HAP-1 (cell line): ENCODE results near the gene PPFIBP2.
A peak's percentile ranks its signal among the peaks of the same experiment; 100 is the strongest.

Source experiments
- DNase-seq, 2 experiments: peaks; one replicate each; pipeline ENCODE4 v3.0.0-alpha.2; 2016 to 2020; ENCODE audit warnings: low spot score in 2 of 2
- H3K27me3 ChIP-seq: fragments of 250-450 bp; sonication (Bioruptor Pico); 2 replicates; pipeline ENCODE4 v1.5.1; 2020; ENCODE audit warnings: low read depth, mild to moderate bottlenecking, moderate library complexity
- H3K36me3 ChIP-seq: fragments of 250-450 bp; sonication (Bioruptor Pico); replicated peaks from 2 replicates; pipeline ENCODE4 v1.5.1; 2020; ENCODE audit warnings: mild to moderate bottlenecking
- H3K4me1 ChIP-seq: fragments of 250-450 bp; sonication (Bioruptor Pico); 2 replicates; pipeline ENCODE4 v1.5.1; 2020; ENCODE audit warnings: mild to moderate bottlenecking
- H3K4me3 ChIP-seq: fragments of 250-450 bp; sonication (Bioruptor Pico); 2 replicates; pipeline ENCODE4 v1.5.1; 2020; ENCODE audit warnings: mild to moderate bottlenecking, moderate library complexity
- H3K9me3 ChIP-seq: fragments of 250-450 bp; sonication (Bioruptor Pico); 2 replicates; pipeline ENCODE4 v1.5.1; 2020; ENCODE audit warnings: mild to moderate bottlenecking, moderate library complexity
- in situ Hi-C: fragments of 300-500 bp; cut with MboI; formaldehyde crosslinking; loops from 3 replicates; pipeline ENCODE4 v1.14.3; 2020; ENCODE audit warnings: low sequenced_read_pairs, inconsistent platforms, mixed read lengths

The PPFIBP2 gene

GRCh38 chr11:7559398-7560283 is 45.8 kb downstream of the PPFIBP2 start:
- DNase-seq, result no peak
- Histone ChIP-seq H3K9me3 (no peaks in the 10 kb centered on the region), H3K27me3 (no peaks in the 10 kb centered on the region), H3K4me1 (no peaks in the 10 kb centered on the region), H3K36me3 (no peaks in the 10 kb centered on the region), H3K4me3 (no peak overlapping the region)
- in situ Hi-C loops, result no loop called here

DNA sequence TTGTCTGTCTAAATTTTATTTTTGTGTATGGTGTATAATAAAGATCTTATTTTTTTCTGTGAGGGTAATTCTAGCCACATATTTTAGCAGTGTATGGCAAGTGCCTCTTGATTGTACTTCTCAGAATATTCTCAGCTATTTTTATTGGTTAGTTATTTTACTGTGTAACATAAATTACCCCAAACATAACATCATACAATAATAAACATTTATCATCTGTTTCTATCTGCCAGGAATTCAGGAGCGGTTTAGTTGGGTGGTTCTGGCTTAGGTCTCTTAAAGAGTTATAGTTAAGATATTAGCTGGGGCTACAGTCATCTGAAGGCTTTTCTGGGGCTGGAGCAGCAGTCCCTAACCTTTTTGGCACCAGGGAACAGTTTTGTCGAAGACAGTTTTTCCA is 47.8 kb downstream of the PPFIBP2 start:
- in situ Hi-C loops, result no loop called here
- H3K4me3 ChIP-seq, result no peak overlapping the region
- H3K27me3 ChIP-seq, result no peaks in the 10 kb centered on the region
- no peaks in the 10 kb centered on the region for H3K36me3 ChIP-seq
- H3K9me3 ChIP-seq, result no peaks in the 10 kb centered on the region
- no peaks in the 10 kb centered on the region for H3K4me1 ChIP-seq
- DNase-seq, result no peak

DNA sequence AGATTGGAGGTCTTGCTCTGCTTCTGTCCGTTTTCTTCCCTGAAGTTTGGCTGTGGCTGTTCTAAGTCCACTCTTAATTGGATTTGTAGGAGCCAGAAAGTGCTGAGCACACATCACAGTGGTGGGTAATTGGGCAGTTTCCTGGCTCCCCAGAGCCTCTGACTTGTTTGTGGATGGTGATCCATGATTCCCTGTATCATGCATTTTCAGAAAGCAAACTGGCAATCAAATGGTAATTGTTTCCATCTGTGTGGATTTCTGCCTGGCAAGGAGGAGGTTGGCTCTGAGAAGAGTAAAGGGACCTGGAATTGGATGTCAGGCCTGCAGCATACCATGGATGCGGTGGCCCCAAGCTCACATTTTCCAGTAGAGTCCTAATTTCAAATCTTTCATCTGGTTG is 49.5 kb downstream of the PPFIBP2 start:
- H3K27me3 ChIP-seq, result no peaks in the 10 kb centered on the region
- H3K4me1 ChIP-seq, result no peaks in the 10 kb centered on the region
- in situ Hi-C loops, result no loop called here
- peaks cover 2% of the 10 kb centered on the region; the same call in 1 of the 2 replicates for H3K9me3 ChIP-seq
- no peak overlapping the region for H3K4me3 ChIP-seq
- no peak for DNase-seq
- peaks cover 8% of the 10 kb centered on the region; the same call in 1 of the 2 replicates for H3K36me3 ChIP-seq

GRCh38 chr11:7564803-7565202 is 51.0 kb downstream of the PPFIBP2 start:
- Histone ChIP-seq H3K27me3 (no peaks in the 10 kb centered on the region), H3K9me3 (peaks cover 4% of the 10 kb centered on the region; the same call in 1 of the 2 replicates), H3K4me3 (no peak overlapping the region), H3K4me1 (no peaks in the 10 kb centered on the region), H3K36me3 (peaks cover 8% of the 10 kb centered on the region; the same call in 1 of the 2 replicates)
- in situ Hi-C loops, result no loop called here
- DNase-seq, result no peak

- peaks cover 9% of the 10 kb centered on the region for H3K4me1 ChIP-seq
- in situ Hi-C loops, result no loop called here
- no peaks in the 10 kb centered on the region for H3K27me3 ChIP-seq
Measured at GRCh38 chr11:7567311-7567710, 53.5 kb downstream of the PPFIBP2 start.

DNA sequence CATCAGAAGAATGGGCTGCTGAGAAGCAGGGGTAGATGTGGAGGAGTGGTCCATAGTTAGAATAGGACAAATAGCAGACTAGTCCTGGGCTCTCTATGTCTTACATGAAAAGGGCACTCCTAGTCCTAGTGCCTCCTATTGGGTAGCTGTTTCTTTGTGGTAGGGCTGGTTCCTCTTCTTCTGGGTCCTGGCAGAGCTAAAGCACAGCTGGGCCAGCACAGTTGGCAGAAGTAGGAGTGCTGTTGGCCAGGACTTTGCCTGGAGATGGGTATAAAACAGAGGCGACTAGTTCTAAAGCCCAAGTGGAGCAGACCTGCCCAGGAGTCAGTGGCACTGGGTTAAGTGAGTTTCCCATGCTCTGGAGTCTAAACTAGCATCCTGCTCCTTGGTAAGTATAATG is 55.2 kb downstream of the PPFIBP2 start:
- Histone ChIP-seq H3K4me3 (no peak overlapping the region), H3K4me1 (peaks cover 22% of the 10 kb centered on the region), H3K9me3 (peaks cover 4% of the 10 kb centered on the region; the same call in 1 of the 2 replicates), H3K36me3 (peaks cover 8% of the 10 kb centered on the region; the same call in 1 of the 2 replicates), H3K27me3 (no peaks in the 10 kb centered on the region)
- in situ Hi-C loops, result no loop called here
- DNase-seq, result no peak

More at GRCh38 chr11:7567311-7567710, 53.5 kb downstream of the PPFIBP2 start:
- peaks cover 4% of the 10 kb centered on the region; the same call in 1 of the 2 replicates for H3K9me3 ChIP-seq
- H3K4me3 ChIP-seq, result no peak overlapping the region
- peaks cover 8% of the 10 kb centered on the region; the same call in 1 of the 2 replicates for H3K36me3 ChIP-seq
- no peak for DNase-seq

GRCh38 chr11:7570241-7570640 is 56.4 kb downstream of the PPFIBP2 start:
- peaks cover 27% of the 10 kb centered on the region for H3K4me1 ChIP-seq
- no peak overlapping the region for H3K4me3 ChIP-seq
- no peaks in the 10 kb centered on the region for H3K27me3 ChIP-seq
- peaks cover 4% of the 10 kb centered on the region; the same call in 1 of the 2 replicates for H3K9me3 ChIP-seq
- peaks cover 8% of the 10 kb centered on the region; the same call in 1 of the 2 replicates for H3K36me3 ChIP-seq
- DNase-seq, result no peak
- in situ Hi-C loops, result no loop called here

- H3K4me1 ChIP-seq, result peaks cover 35% of the 10 kb centered on the region
- H3K36me3 ChIP-seq, result peaks cover 8% of the 10 kb centered on the region; the same call in 1 of the 2 replicates
- no peak overlapping the region for H3K4me3 ChIP-seq
- in situ Hi-C loops, result no loop called here
- H3K9me3 ChIP-seq, result peaks cover 4% of the 10 kb centered on the region; the same call in 1 of the 2 replicates
- DNase-seq, result no peak
- H3K27me3 ChIP-seq, result no peaks in the 10 kb centered on the region
Measured at GRCh38 chr11:7570938-7571521, 57.2 kb downstream of the PPFIBP2 start.

GRCh38 chr11:7571640-7572000 is 57.8 kb downstream of the PPFIBP2 start:
- Histone ChIP-seq H3K9me3 (peaks cover 4% of the 10 kb centered on the region; the same call in 1 of the 2 replicates), H3K27me3 (no peaks in the 10 kb centered on the region), H3K4me3 (no peak overlapping the region), H3K36me3 (peaks cover 8% of the 10 kb centered on the region; the same call in 1 of the 2 replicates), H3K4me1 (peaks cover 41% of the 10 kb centered on the region)
- in situ Hi-C loops, result no loop called here
- peak; percentile 81 to 89 for DNase-seq

- H3K9me3 ChIP-seq, result peaks cover 4% of the 10 kb centered on the region; the same call in 1 of the 2 replicates
- peaks cover 3% of the 10 kb centered on the region; the same call in 1 of the 2 replicates for H3K36me3 ChIP-seq
- H3K4me1 ChIP-seq, result peaks cover 46% of the 10 kb centered on the region
- H3K27me3 ChIP-seq, result no peaks in the 10 kb centered on the region
- DNase-seq, result peak; percentile 41 to 54
- in situ Hi-C loops, result no loop called here
- H3K4me3 ChIP-seq, result no peak overlapping the region
Measured at GRCh38 chr11:7572001-7572712, 58.4 kb downstream of the PPFIBP2 start.

DNA sequence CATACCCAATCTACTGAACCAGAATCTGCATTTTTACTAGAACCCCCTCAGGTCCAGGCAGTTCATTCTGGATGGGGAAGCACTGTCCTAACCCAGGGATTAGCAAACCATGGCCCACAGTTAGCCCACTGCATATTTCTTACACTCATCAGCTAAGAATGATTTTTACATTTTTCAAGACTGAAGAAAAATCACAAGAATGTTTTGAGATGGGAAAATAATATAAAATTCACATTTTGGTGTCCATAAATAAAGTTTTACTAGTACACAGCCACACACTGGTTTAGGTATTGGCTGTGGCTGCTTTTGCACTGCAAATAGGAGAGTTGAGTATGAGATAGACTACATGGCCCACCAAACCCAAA is 59.4 kb downstream of the PPFIBP2 start:
- Histone ChIP-seq H3K36me3 (no peaks in the 10 kb centered on the region), H3K4me3 (no peak overlapping the region), H3K4me1 (peaks cover 56% of the 10 kb centered on the region), H3K27me3 (no peaks in the 10 kb centered on the region), H3K9me3 (peaks cover 3% of the 10 kb centered on the region; the same call in 1 of the 2 replicates)
- no peak for DNase-seq
- in situ Hi-C loops, result no loop called here

DNA sequence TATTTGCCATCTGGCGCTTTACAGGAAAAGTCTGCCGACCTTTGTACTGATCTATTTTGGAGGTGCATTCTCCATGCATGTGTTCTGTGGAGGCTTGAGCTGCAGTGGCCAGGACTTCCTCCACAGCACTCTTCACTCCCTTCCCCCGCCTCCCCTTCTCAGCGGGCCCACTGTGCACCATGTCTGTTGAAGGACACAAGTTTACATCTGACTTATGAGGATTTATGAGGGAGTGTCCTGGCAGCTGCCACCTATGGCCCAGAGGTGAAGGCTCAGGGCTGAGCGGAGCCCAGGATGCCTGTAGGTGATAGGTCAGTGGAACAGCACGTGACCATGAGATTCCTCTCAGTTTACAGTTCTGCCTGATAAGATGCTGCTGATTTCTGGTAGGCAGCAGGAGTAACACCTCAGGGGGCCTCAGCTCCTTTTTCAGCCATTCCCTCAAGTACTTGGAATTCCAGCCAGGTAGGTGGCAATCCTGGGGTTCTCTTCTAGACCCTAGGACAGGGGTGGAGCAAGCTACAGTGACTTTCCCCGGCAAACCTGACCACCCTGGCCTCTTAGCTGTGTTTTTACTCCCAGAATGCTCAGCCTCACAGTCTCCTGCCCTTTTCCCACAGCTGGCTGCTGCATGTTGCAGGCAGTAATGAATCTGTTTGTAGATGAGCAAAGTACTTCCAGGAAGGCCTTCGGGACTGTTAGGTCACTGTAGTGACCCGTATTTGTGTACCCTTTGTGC is 59.9 kb downstream of the PPFIBP2 start:
- H3K4me3 ChIP-seq, result no peak overlapping the region
- H3K4me1 ChIP-seq, result peaks cover 57% of the 10 kb centered on the region
- in situ Hi-C loops, result no loop called here
- H3K9me3 ChIP-seq, result no peaks in the 10 kb centered on the region
- H3K36me3 ChIP-seq, result no peaks in the 10 kb centered on the region
- H3K27me3 ChIP-seq, result no peaks in the 10 kb centered on the region
- no peak for DNase-seq

- Histone ChIP-seq H3K4me1 (peaks cover 57% of the 10 kb centered on the region), H3K9me3 (no peaks in the 10 kb centered on the region), H3K36me3 (no peaks in the 10 kb centered on the region), H3K4me3 (no peak overlapping the region), H3K27me3 (no peaks in the 10 kb centered on the region)
- peak in 1 of 2 experiments; percentile 14 for DNase-seq
- in situ Hi-C loops, result no loop called here
Measured at GRCh38 chr11:7574491-7575130, 60.8 kb downstream of the PPFIBP2 start.
